ENCODE results near the gene MED8. TPM values are rescaled to one million over a fixed set of nuclear protein-coding genes. Genes with fewer than 3 reads are reported as not detected.

MED8 gene
- total and polyA plus RNA-seq, 10 of the 15 experiments (the other 5 are each of a cell fraction or from before 2014, with no cell fraction given): 20.2 to 61.7 (median 39.5) TPM

GRCh38 chr1:43346636-43347035, 43.0 kb downstream of the MED8 start (continued):
- no peak for TF ChIP-seq WRNIP1 (IDR thresholded peaks at IDR 0.05; ENCODE audit: borderline replicate concordance, low read depth, low read length)
- no peak for TF ChIP-seq USF2 (IDR thresholded peaks at IDR 0.05; ENCODE audit: borderline replicate concordance, low read depth, low read length)
- TF ChIP-seq IKZF1 (conservative IDR thresholded peaks at IDR 0.05): no peak

GRCh38 chr1:43345120-43345519, 44.5 kb downstream of the MED8 start:
- Histone ChIP-seq H3K4me3 (no peak overlapping the region), H2AFZ (ENCODE audit: control insufficient read depth, low read depth, low read length) (no peak overlapping the region), H3K4me2 (ENCODE audit: control insufficient read depth, insufficient read depth) (no peak overlapping the region), H3K79me2 (ENCODE audit: control insufficient read depth, insufficient read depth, low read length) (no peaks in the 10 kb centered on the region), H3K27ac (ENCODE audit: control insufficient read depth, insufficient read depth) (no peak overlapping the region), H3K4me1 (ENCODE audit: control insufficient read depth, insufficient read depth, low read length) (no peaks in the 10 kb centered on the region), H3K36me3 (ENCODE audit: control insufficient read depth in 2 of 2, insufficient read depth in 2 of 2, low read length in 1 of 2) (no peaks in the 10 kb centered on the region), H4K20me1 (ENCODE audit: control insufficient read depth, insufficient read depth) (no peaks in the 10 kb centered on the region), H3K9ac (ENCODE audit: control insufficient read depth, insufficient read depth, low read length) (no peak overlapping the region), H3K9me3 (replicated peaks; ENCODE audit: control insufficient read depth, insufficient read depth, low read length) (no peaks in the 10 kb centered on the region), H3K27me3 (replicated peaks in 1 of 2; ENCODE audit: control insufficient read depth in 2 of 2, insufficient read depth in 2 of 2, low read length in 1 of 2) (no peaks in the 10 kb centered on the region)
- ChIA-PET RAD21 (ENCODE audit: unreplicated experiment) (interaction anchor here (1.4 kb wide), 1 partner anchor 13 kb away, joined by 3 read pairs; no protein-coding TSS in a partner anchor), SMC1A (ENCODE audit: uncharacterized antibody, unreplicated experiment) (interaction anchor here (1.5 kb wide), 1 partner anchor 102 kb away, joined by 3 read pairs; no protein-coding TSS in a partner anchor), CTCF (interaction anchor here (1.0 kb wide), 1 partner anchor 9 kb away, joined by 3 read pairs; no protein-coding TSS in a partner anchor), POLR2A (no interaction called here)
- no TSS peak for BruUV-seq (replicated peaks)
- ATAC-seq (no peak), FAIRE-seq (no peak), DNase-seq (ENCODE audit: low read depth, low spot score) (no peak)
- WGBS (ENCODE audit: insufficient coverage, insufficient replicate concordance, low lambda C conversion rate, missing lambda C conversion rate): 26% methylated on average over 3 of the region's 3 CpGs
- in situ Hi-C loops (cut with MboI): no loop called here
- no peak for TF ChIP-seq PRDM15 (CRISPR knock-in tag; IDR thresholded peaks at IDR 0.05)
- TF ChIP-seq DPF2 (IDR thresholded peaks at IDR 0.05): no peak
- TF ChIP-seq SREBF1 (IDR thresholded peaks at IDR 0.05; ENCODE audit: low read length): no peak
- intact Hi-C loops (cut with micrococcal nuclease; ENCODE audit: unreplicated experiment): no loop called here
